ENCODE measurements around the gene NDRG4.
"Not testable (repeated sequence)": the region's sequence is repeated elsewhere in the genome, so short reads cannot be mapped to it uniquely, and the experiment has no call there.

DNA sequence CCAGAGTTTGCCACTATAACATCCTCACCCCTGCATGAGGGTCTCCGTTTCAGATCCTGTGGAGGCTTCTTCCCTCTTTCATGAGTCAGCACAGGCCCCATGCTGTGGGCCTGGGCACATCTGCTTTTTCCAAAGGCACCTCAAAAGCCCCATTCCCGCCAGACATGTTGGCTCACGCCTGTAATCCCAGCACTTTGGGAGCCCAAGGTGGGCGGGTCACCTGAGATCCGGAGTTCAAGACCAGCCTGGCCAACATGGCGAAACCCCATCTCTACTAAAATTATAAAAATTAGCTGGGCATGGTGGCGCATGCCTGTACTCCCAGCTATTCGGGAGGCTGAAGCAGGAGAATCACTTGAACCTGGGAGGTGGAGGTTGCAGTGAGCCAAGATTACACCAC is 9.4 kb upstream of the NDRG4 start:
- TF ChIP-seq, protein P1, sequence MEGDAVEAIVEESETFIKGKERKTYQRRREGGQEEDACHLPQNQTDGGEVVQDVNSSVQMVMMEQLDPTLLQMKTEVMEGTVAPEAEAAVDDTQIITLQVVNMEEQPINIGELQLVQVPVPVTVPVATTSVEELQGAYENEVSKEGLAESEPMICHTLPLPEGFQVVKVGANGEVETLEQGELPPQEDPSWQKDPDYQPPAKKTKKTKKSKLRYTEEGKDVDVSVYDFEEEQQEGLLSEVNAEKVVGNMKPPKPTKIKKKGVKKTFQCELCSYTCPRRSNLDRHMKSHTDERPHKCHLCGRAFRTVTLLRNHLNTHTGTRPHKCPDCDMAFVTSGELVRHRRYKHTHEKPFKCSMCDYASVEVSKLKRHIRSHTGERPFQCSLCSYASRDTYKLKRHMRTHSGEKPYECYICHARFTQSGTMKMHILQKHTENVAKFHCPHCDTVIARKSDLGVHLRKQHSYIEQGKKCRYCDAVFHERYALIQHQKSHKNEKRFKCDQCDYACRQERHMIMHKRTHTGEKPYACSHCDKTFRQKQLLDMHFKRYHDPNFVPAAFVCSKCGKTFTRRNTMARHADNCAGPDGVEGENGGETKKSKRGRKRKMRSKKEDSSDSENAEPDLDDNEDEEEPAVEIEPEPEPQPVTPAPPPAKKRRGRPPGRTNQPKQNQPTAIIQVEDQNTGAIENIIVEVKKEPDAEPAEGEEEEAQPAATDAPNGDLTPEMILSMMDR (IDR thresholded peaks at IDR 0.05), result not testable (repeated sequence)
- not testable (repeated sequence) for TF ChIP-seq EP300 (IDR thresholded peaks at IDR 0.05; ENCODE audit: low read depth); POLR2A (IDR thresholded peaks at IDR 0.05)

All from transverse colon (tissue), 3 donors.